Psoas muscle (tissue), 8 donors: ENCODE measurements around the gene BPIFB1. TPM values are rescaled to one million over a fixed set of nuclear protein-coding genes. Genes with fewer than 3 reads are reported as not detected.

ENCODE experiments used
- ATAC-seq, 4 donors: fragments of 200-7000 bp; cut with Tn5 transposase; one replicate each; pipeline ENCODE4 v1.9.1; 2020; ENCODE audit warnings: moderate library complexity in 3 of 4, mild to moderate bottlenecking in 2 of 4
- DNase-seq, 2 donors: peaks; one replicate each; pipeline ENCODE4 v3.0.0-alpha.2; 2020
- H3K27ac ChIP-seq: fragments of 200-600 bp; one replicate; pipeline ENCODE4 v1.8.0; 2022
- H3K27me3 ChIP-seq, 3 donors: fragments of 200-600 bp in 1 of 3; one replicate each; pipeline versions ENCODE4 v1.6.1 to v1.8.0; 2013 to 2022; ENCODE audit warnings: low read length in 2 of 3, mild to moderate bottlenecking in 2 of 3, moderate library complexity in 1 of 3; ENCODE audit not compliant: insufficient read depth in 3 of 3
- H3K36me3 ChIP-seq, 2 donors: fragments of 200-600 bp in 1 of 2; one replicate each; pipeline versions ENCODE4 v1.6.1 to v1.8.0; 2013 to 2022; ENCODE audit warnings: low read depth in 1 of 2, mild to moderate bottlenecking in 1 of 2, moderate library complexity in 1 of 2; ENCODE audit not compliant: insufficient read depth in 1 of 2
- H3K4me1 ChIP-seq: fragments of 200-600 bp; one replicate; pipeline ENCODE4 v1.8.0; 2022
- H3K4me3 ChIP-seq: fragments of 200-600 bp; one replicate; pipeline ENCODE4 v1.8.0; 2022; ENCODE audit warnings: mild to moderate bottlenecking
- H3K9me3 ChIP-seq: fragments of 200-600 bp; one replicate; pipeline ENCODE4 v1.8.0; 2022
- WGBS, 3 donors: extraction: QIAGEN DNeasy Blood & Tissue Kit; methylation state at CpG; one replicate each; pipeline versions ENCODE4 v1.1.6 to v1.1.7; 2013; 5-methylcytosine and 5-hydroxymethylcytosine counted together
- intact Hi-C, 2 donors: fragments of 100-400 bp; cut with DNase I; formaldehyde crosslinking; loops; one replicate each; pipeline versions ENCODE4 v1.11.0 to v1.14.2; 2022
- polyA plus RNA-seq, 3 donors: library from polyadenylated mRNA; stranded (reverse); fragments of 200-250 nt; gene quantifications; one replicate each; pipeline ENCODE4 v1.2.3, GENCODE V29; 2013
- total RNA-seq, 4 donors: library from RNA; stranded (reverse); fragmentation: NEBNext Ultra II Directional in 2 of 4; extraction: Animal tissue kit (Norgen Biotek cat#: 25700) in 2 of 4; gene quantifications; one replicate each; pipeline versions ENCODE4 v1.2.1 to v1.2.4, GENCODE V29; 2021 to 2023
- TF ChIP-seq, protein P1 (sequence below): fragments of 200-600 bp; IDR thresholded peaks from one replicate; pipeline ENCODE4 v1.8.0; 2022; ENCODE audit warnings: antibody characterized with exemption
- donor health status: healthy with polysubstance abuse.
- donor health status: DM: no; HTN: no; CAD: no; lungs with moderate emphysema.
- donor health status: Bipolar disorder and iron deficiency.
- donor health status: healthy.
- donor health status: DM: yes; HTN: yes; CAD: no.
- donor health status: DM: no; HTN: no; CAD: no.
- donor health status: DM: no; HTN: no; CAD: no.
- donor health status: DM: yes; HTN: yes; CAD: no.

Gene BPIFB1
- total and polyA plus RNA-seq, 7 donors, result 0.04 TPM; not detected in 6

DNA sequence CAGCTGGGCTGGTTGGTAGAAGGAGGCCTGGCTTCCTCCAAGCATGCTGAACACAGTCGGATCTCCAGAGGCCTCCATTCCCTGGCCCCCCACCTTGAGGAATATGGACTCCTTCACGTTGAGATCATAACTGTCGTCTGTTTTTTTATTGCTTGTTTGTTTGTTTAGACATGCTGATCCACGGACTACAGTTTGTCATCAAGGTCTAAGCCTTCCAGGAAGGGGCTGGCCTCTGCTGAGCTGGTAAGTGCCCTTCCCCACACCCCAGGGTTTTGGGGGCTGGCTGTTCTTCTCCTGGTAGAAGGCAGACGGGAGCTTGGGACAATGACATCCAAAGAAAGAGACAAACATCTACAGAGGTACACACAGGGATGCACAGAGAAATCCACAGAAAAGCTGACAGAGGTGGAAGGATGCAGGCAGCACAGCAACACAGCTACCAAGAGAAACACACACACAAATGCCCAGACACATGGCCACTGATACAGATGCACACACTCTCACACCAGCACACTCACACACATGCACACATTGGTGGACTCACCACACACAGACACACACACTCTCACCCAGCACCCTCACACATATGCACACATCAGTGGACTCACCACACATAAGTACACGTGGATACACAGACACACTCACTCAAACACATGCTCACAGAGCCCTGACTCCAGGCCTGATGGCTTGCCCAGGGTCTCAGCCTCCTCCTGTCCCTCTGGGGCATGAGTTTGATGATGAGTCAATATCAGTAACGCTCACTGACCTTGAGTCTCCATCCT lies 40.5 kb upstream of the BPIFB1 start:
- Histone ChIP-seq H3K9me3 (no peaks in the 10 kb centered on the region), H3K36me3 (no peaks in the 10 kb centered on the region), H3K27me3 (peaks cover 0 to under 1% (median 0%) of the 10 kb centered on the region in 3 donors), H3K4me3 (no peak overlapping the region), H3K4me1 (no peaks in the 10 kb centered on the region), H3K27ac (no peak overlapping the region)
- DNase-seq (no peak), ATAC-seq (no peak)
- intact Hi-C loops, result no loop called here
- 53 to 59% (median 55%) methylated on average over 7 of the region's 7 CpGs for WGBS, 3 donors
- TF ChIP-seq, protein P1, sequence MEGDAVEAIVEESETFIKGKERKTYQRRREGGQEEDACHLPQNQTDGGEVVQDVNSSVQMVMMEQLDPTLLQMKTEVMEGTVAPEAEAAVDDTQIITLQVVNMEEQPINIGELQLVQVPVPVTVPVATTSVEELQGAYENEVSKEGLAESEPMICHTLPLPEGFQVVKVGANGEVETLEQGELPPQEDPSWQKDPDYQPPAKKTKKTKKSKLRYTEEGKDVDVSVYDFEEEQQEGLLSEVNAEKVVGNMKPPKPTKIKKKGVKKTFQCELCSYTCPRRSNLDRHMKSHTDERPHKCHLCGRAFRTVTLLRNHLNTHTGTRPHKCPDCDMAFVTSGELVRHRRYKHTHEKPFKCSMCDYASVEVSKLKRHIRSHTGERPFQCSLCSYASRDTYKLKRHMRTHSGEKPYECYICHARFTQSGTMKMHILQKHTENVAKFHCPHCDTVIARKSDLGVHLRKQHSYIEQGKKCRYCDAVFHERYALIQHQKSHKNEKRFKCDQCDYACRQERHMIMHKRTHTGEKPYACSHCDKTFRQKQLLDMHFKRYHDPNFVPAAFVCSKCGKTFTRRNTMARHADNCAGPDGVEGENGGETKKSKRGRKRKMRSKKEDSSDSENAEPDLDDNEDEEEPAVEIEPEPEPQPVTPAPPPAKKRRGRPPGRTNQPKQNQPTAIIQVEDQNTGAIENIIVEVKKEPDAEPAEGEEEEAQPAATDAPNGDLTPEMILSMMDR, result no peak

DNA sequence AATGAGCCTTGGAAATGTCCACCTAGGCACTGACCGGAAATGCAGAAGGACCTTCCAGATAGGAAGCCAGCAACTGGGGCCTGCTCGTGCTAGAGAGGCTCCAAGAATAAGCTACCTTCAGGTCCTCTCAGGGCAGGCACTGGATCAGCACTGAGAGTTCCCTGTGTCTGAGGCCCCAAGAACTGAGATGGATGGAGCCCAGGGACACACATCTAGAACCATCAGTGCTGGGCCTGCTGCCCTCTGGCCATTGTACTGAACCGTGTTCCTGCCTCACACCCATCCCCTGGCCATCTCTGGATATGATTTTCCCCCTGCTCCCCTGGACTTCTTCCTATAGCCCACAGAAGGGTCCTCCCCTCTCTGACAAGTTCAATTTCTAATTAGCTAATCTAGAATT lies 36.9 kb upstream of the BPIFB1 start:
- 51 to 64% (median 58%) methylated on average over 3 of the region's 3 CpGs for WGBS, 3 donors
- Histone ChIP-seq H3K27me3 (peaks cover 0 to 2% (median 0%) of the 10 kb centered on the region in 3 donors), H3K36me3 (no peaks in the 10 kb centered on the region), H3K9me3 (no peaks in the 10 kb centered on the region), H3K4me1 (no peaks in the 10 kb centered on the region), H3K4me3 (no peak overlapping the region), H3K27ac (no peak overlapping the region)
- ATAC-seq (no peak), DNase-seq (no peak)
- intact Hi-C loops, result no loop called here
- TF ChIP-seq, protein P1, result no peak

DNA sequence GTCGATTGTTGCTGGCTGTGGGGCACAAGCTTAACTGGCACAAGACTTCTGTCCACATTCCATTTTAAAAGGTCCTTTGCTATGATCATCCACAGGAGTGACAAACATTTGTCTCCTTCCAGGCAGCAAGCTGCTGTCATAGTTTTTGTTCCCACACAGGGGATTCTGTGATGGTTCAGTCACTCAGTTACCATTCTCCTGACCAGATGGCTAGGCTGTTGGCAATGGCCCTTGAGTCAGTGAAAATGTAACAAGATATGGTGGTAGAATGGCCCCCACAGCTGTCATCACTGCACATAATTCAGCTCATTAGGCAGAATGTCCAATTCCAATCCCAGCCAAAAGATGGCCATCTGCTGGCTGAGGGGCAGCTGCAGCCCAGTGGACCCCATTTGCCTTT lies 33.6 kb upstream of the BPIFB1 start:
- Histone ChIP-seq H3K4me3 (no peak overlapping the region), H3K36me3 (no peaks in the 10 kb centered on the region), H3K27ac (no peak overlapping the region), H3K4me1 (no peaks in the 10 kb centered on the region), H3K9me3 (no peaks in the 10 kb centered on the region), H3K27me3 (peaks cover 0 to 3% (median 2%) of the 10 kb centered on the region in 3 donors)
- no peak for ATAC-seq
- intact Hi-C loops, result no loop called here
- TF ChIP-seq, protein P1, result no peak
- no peak for DNase-seq
- 29 to 40% (median 38%) methylated on average over 1 of the region's 1 CpG for WGBS, 3 donors

DNA sequence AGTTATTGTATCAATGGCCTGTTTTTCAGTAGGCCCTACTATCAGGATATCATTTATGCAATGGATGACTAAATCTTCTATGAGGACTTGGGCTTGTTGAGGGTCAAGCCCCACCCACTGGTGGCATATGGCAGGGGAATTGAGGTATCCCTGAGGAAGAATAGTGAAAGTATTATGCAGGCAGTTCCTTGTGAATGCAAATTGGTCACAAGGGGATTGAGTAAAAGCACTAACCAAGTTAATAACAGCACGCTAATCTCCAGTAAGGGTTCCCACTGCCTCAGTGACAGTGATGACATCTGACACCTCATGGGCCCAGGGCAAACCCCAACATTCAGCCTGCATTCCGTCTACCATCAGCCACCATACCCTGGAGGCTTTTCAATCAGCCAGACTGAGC lies 32.3 kb upstream of the BPIFB1 start:
- WGBS, 3 donors, result 36 to 43% (median 39%) methylated on average over 2 of the region's 2 CpGs
- DNase-seq (no peak), ATAC-seq (no peak)
- TF ChIP-seq, protein P1, result no peak
- Histone ChIP-seq H3K4me1 (no peaks in the 10 kb centered on the region), H3K4me3 (no peak overlapping the region), H3K27ac (no peak overlapping the region), H3K9me3 (no peaks in the 10 kb centered on the region), H3K36me3 (no peaks in the 10 kb centered on the region), H3K27me3 (peaks cover 0 to 7% (median 2%) of the 10 kb centered on the region in 3 donors)
- intact Hi-C loops, result no loop called here

DNA sequence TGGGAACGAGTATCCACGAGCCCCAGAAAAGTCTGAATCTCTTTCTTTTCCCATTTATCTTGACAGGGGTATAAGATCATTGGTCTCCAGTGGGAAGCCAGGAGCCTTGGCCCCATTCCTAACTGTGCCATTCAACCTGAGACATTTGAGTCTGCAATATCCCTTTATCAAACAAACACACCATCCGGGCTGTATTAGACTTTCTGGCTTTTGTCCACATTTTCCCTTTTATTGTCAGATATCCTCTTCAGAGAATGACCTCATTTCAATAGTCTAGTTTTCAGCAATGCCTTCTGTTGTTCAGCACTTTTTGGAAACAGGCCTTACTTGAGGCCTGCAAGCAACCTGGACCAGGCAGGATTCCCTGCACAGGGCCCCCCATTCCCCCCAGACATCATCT lies 31.5 kb upstream of the BPIFB1 start:
- WGBS, 3 donors, result 59 to 65% (median 62%) methylated on average over 3 of the region's 3 CpGs
- intact Hi-C loops, result no loop called here

More for the DNA sequence above, 31.5 kb upstream of the BPIFB1 start:
- Histone ChIP-seq H3K4me3 (no peak overlapping the region), H3K9me3 (no peaks in the 10 kb centered on the region), H3K27ac (no peak overlapping the region), H3K27me3 (peaks cover 0 to 7% (median 2%) of the 10 kb centered on the region in 3 donors), H3K4me1 (no peaks in the 10 kb centered on the region), H3K36me3 (no peaks in the 10 kb centered on the region)
- no peak for DNase-seq
- TF ChIP-seq, protein P1, result no peak
- no peak for ATAC-seq
